Retinal pigment epithelial cell (primary cell): ENCODE results near the gene CAPN2.

Source experiments
- DNase-seq: peaks from one replicate; pipeline ENCODE4 v3.0.0-alpha.2; 2010; ENCODE audit warnings: low read depth
- H3K4me3 ChIP-seq: 2 replicates; pipeline ENCODE4 v1.5.1; 2011; ENCODE audit warnings: mild to moderate bottlenecking, low read length, control low read depth, moderate library complexity
- CTCF ChIP-seq: conservative IDR thresholded peaks from 2 replicates; pipeline ENCODE4 v1.5.1; 2011; ENCODE audit warnings: low read depth, low read length, control low read depth, inconsistent platforms

CAPN2 gene

GRCh38 chr1:223725578-223725977 is 13.2 kb downstream of the CAPN2 start:
- DNase-seq: no peak
- TF ChIP-seq CTCF: no peak

GRCh38 chr1:223726380-223727001 is 14.2 kb downstream of the CAPN2 start:
- no peak for TF ChIP-seq CTCF
- peak; percentile 78 for DNase-seq
- H3K4me3 ChIP-seq: peak overlapping the region; percentile 6

More at GRCh38 chr1:223725578-223725977, 13.2 kb downstream of the CAPN2 start:
- no peak overlapping the region for H3K4me3 ChIP-seq

- H3K4me3 ChIP-seq: no peak overlapping the region
- DNase-seq: no peak
- TF ChIP-seq CTCF: no peak
Measured at GRCh38 chr1:223727541-223727940, 15.2 kb downstream of the CAPN2 start.

- no peak for TF ChIP-seq CTCF
- no peak for DNase-seq
- no peak overlapping the region for H3K4me3 ChIP-seq
Measured at GRCh38 chr1:223729906-223730305, 17.6 kb downstream of the CAPN2 start.

GRCh38 chr1:223730479-223731132 is 18.3 kb downstream of the CAPN2 start:
- no peak overlapping the region for H3K4me3 ChIP-seq
- no peak for DNase-seq
- TF ChIP-seq CTCF: no peak

GRCh38 chr1:223731133-223731770 is 18.9 kb downstream of the CAPN2 start:
- TF ChIP-seq CTCF: no peak
- peak; percentile 65 for DNase-seq
- H3K4me3 ChIP-seq: peak overlapping the region; percentile 12
